Measurements from ENCODE around the gene ZMIZ1. TPM values are rescaled to one million over a fixed set of nuclear protein-coding genes. Genes with fewer than 3 reads are reported as not detected.

ZMIZ1 gene
- total RNA-seq, 1 experiment from 2014 or later: 34.2 TPM

GRCh38 chr10:79127151-79127961 lies 58.6 kb downstream of the ZMIZ1 start:
- H3K27me3 ChIP-seq (ENCODE audit: control insufficient read depth, insufficient read depth, low read length): no peaks in the 10 kb centered on the region
- H3K36me3 ChIP-seq (ENCODE audit: control insufficient read depth, insufficient read depth, low read length): no peaks in the 10 kb centered on the region
- H3K4me3 ChIP-seq (ENCODE audit: low read depth in 2 of 2, low read length in 2 of 2): no peak overlapping the region
- BruUV-seq (replicated peaks): no TSS peak
- POLR2A ChIA-PET: no interaction called here
- intact Hi-C loops (cut with micrococcal nuclease; ENCODE audit: unreplicated experiment) (no loop called here), in situ Hi-C loops (cut with HindIII; ENCODE audit: low pct_unique_long_range_greater_than_20kb, low sequenced_read_pairs) (no loop called here)
- H3K27ac ChIP-seq (ENCODE audit: low read length): peak overlapping the region; percentile 57
- no peak for DNase-seq (ENCODE audit: low read depth, low spot score)
- CTCF ChIA-PET: interaction anchor here (0.7 to 2.2 kb wide), 2 partner anchors 54 to 68 kb away, joined by 7 to 8 read pairs; no protein-coding TSS in a partner anchor
- no peaks in the 10 kb centered on the region for H3K9me3 ChIP-seq (ENCODE audit: control insufficient read depth, insufficient read depth, low read depth, low read length)
- ATAC-seq: peak; percentile 78
- peaks cover 76% of the 10 kb centered on the region for H3K4me1 ChIP-seq (ENCODE audit: control insufficient read depth, insufficient read depth, low read length)
- TF ChIP-seq TCF7L2 (IDR thresholded peaks at IDR 0.05; ENCODE audit: low read depth, low read length): no peak
- no peak for TF ChIP-seq SIN3A (IDR thresholded peaks at IDR 0.05; ENCODE audit: borderline replicate concordance, insufficient read depth, low read depth, low read length)
- no peak for TF ChIP-seq POLR2AphosphoS5 (IDR thresholded peaks at IDR 0.05; ENCODE audit: low read depth, low read length)
- TF ChIP-seq CTCF (IDR thresholded peaks at IDR 0.05): no peak
- TF ChIP-seq REST (IDR thresholded peaks at IDR 0.05; ENCODE audit: insufficient read depth in 1 of 2, low read depth in 2 of 2, low read length in 1 of 2): no peak

GRCh38 chr10:79128241-79128922 lies 59.6 kb downstream of the ZMIZ1 start:
- in situ Hi-C loops (cut with HindIII; ENCODE audit: low pct_unique_long_range_greater_than_20kb, low sequenced_read_pairs): no loop called here
- ChIA-PET POLR2A (interaction anchor here (0.6 kb wide), 1 partner anchor 160 kb away, joined by 3 read pairs; no protein-coding TSS in a partner anchor), CTCF (interaction anchor here (2.2 kb wide), 1 partner anchor 67 kb away, joined by 7 read pairs; no protein-coding TSS in a partner anchor)
- no TSS peak for BruUV-seq (replicated peaks)
- TF ChIP-seq TCF7L2 (IDR thresholded peaks at IDR 0.05; ENCODE audit: low read depth, low read length): no peak
- TF ChIP-seq POLR2AphosphoS5 (IDR thresholded peaks at IDR 0.05; ENCODE audit: low read depth, low read length): no peak
- TF ChIP-seq REST (IDR thresholded peaks at IDR 0.05; ENCODE audit: insufficient read depth in 1 of 2, low read depth in 2 of 2, low read length in 1 of 2): no peak
- TF ChIP-seq SIN3A (IDR thresholded peaks at IDR 0.05; ENCODE audit: borderline replicate concordance, insufficient read depth, low read depth, low read length): no peak
- TF ChIP-seq CTCF (IDR thresholded peaks at IDR 0.05): no peak
- intact Hi-C loops (cut with micrococcal nuclease; ENCODE audit: unreplicated experiment): no loop called here
- Histone ChIP-seq H3K36me3 (ENCODE audit: control insufficient read depth, insufficient read depth, low read length) (no peaks in the 10 kb centered on the region), H3K4me1 (ENCODE audit: control insufficient read depth, insufficient read depth, low read length) (peaks cover 81% of the 10 kb centered on the region), H3K4me3 (ENCODE audit: low read depth in 2 of 2, low read length in 2 of 2) (no peak overlapping the region), H3K9me3 (ENCODE audit: control insufficient read depth, insufficient read depth, low read depth, low read length) (no peaks in the 10 kb centered on the region), H3K27ac (ENCODE audit: low read length) (peak overlapping the region; percentile 72), H3K27me3 (ENCODE audit: control insufficient read depth, insufficient read depth, low read length) (no peaks in the 10 kb centered on the region)
- DNase-seq (ENCODE audit: low read depth, low spot score) (no peak), ATAC-seq (no peak)
